GM18505 (cell line): Measurements from ENCODE around the gene MARVELD1.
"Not testable (repeated sequence)": the region's sequence is repeated elsewhere in the genome, so short reads cannot be mapped to it uniquely, and the experiment has no call there.

ENCODE experiments used
- ATAC-seq: cut with Tn5 transposase; IDR thresholded peaks from one replicate; pipeline ENCODE4 v1.9.1; 2021; ENCODE audit not compliant: unreplicated experiment
- POLR2A ChIP-seq: IDR thresholded peaks from 4 replicates; pipeline ENCODE4 v1.6.1; 2011; ENCODE audit warnings: borderline replicate concordance; ENCODE audit not compliant: insufficient read depth, insufficient read length; ENCODE audit errors: extremely low read depth

Gene MARVELD1

DNA sequence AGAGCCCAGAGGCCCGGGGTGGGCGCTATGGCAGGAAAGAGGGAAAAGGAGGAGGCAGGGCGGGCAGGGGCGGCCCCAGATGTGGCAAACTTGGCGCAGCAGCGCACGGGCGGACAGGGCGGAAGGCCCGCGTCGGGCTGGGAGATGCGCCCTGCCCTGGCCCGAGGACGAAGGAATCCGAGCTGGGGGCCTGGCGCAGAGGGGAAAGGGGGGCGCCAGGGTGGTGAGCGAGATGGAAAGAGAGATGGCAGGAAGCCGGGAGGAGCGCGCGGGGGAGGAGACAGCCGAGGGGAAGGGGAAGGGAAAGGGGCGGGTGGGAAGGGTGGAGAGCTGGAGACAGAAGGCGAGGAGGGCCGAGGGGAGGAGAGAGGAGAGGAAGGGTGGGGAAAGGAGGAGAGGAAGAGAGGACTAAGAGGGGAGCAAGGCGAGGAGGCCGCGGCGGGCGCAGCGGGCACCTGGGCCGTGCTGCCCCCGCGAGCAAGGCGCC lies at the start of gene MARVELD1:
Gene MARVELD1 (plus strand): TSS at position 392 of the 487 bp plus-strand sequence. CDS start 147 bp downstream, outside the sequence.
- no peak for ATAC-seq
- TF ChIP-seq POLR2A, result no peak

GRCh38 chr10:97664282-97664850 lies 49.2 kb upstream of the MARVELD1 start:
- TF ChIP-seq POLR2A, result no peak
- ATAC-seq, result no peak

DNA sequence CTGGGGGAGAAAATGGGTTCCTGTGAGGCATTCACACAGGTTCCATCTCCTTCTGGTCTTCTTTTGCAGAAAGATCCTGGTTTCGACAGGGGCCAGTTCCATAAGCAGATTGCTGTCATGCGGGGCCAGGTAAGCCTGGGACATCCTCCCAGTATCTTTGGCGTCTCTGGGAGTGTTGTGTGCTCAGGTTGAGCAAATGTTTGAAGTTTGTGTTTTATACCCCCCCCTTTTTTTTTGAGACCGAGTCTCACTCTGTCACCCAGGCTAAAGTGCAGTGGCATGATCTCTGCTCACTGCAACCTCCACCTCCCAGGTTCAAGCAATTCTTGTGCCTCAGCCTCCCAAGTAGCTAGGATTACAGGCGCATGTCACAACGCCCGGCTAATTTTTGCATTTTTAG lies 46.5 kb upstream of the MARVELD1 start:
- TF ChIP-seq POLR2A, result no peak
- ATAC-seq, result no peak

DNA sequence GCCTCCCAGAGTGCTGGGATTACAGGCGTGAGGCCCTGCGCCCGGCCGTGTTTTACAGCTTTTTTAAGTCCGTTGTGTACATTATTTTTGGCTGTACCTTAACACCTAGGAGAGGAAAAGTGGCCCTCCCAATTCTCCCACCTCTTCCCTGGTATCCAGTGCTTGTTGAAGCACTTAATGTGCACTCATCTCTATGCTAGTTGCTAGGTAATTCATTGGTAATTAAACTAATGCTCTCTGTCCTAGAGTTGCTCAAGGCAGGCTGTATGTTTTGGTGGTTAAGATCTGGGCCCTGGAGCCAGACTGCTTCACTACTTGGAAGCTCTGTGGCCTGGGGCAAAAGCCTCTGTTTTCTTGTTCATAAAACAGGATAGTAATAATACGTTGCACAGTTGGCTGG lies 46.1 kb upstream of the MARVELD1 start:
- no peak for TF ChIP-seq POLR2A
- no peak for ATAC-seq

- no peak for TF ChIP-seq POLR2A
- ATAC-seq, result no peak
Measured at GRCh38 chr10:97669571-97669970, 44.0 kb upstream of the MARVELD1 start.

DNA sequence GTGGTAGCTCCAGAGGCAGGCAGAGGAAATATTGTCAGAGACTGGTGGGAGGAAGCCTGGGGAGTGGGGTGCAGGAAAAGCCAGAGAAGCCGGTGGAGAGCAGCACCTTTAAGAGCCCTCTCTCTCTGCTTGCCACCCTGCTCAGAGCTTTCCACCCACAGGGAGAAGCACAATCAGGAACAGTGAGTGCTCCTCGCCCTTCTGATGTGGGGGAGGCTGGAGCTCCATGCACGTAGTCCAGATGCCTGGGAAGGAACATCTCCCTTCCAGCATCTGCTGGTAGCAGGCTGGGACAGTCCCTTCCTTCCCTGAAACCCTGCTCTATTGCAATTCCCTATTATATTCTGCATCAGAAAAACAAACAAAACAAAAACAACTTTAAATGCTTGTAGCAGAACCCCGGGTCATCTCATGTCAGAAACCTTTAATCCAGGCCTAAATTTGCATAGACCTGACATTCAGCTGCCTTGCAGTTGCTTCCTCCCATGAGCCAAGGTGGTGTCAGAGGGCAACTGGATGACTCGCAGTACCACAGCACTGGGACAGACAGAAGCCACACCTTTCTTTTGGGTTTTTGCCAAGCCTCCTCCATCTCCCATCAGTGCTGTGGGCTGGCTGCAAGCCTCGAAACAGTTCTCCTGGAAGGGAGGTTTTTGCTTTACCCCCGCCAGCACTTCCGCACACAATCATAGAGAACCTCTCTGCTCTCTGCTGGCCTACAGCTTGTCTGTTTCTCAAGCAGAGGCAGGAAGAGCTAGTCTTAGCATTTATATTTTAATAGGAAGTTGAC lies 39.6 kb upstream of the MARVELD1 start:
- no peak for ATAC-seq
- no peak for TF ChIP-seq POLR2A

GRCh38 chr10:97675222-97675621 lies 38.3 kb upstream of the MARVELD1 start:
- no peak for TF ChIP-seq POLR2A
- no peak for ATAC-seq

- no peak for ATAC-seq
- TF ChIP-seq POLR2A, result no peak
Measured at GRCh38 chr10:97676770-97677581, 36.6 kb upstream of the MARVELD1 start.

DNA sequence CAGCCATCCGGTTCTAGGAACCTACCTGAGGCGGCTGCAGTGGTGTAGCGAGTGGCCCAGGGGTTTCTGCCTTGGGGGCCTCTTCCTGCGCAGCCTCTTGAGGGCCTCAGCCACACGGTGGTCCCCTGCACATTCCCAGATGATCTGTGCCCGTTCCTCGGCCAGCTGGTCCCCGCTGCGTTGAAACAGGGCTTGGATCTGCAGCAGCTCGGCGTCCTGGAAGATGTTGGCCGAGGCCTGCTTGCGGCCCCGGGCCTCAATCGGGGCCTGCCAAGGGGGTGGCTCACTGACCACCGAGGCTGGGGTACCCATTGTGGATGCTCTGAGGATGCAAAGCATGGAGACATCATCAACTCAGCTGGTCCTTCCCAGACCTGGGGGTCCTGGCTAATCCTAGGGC lies 33.9 kb upstream of the MARVELD1 start:
- no peak for ATAC-seq
- no peak for TF ChIP-seq POLR2A

GRCh38 chr10:97682042-97682441 lies 31.5 kb upstream of the MARVELD1 start:
- no peak for ATAC-seq
- TF ChIP-seq POLR2A, result no peak

DNA sequence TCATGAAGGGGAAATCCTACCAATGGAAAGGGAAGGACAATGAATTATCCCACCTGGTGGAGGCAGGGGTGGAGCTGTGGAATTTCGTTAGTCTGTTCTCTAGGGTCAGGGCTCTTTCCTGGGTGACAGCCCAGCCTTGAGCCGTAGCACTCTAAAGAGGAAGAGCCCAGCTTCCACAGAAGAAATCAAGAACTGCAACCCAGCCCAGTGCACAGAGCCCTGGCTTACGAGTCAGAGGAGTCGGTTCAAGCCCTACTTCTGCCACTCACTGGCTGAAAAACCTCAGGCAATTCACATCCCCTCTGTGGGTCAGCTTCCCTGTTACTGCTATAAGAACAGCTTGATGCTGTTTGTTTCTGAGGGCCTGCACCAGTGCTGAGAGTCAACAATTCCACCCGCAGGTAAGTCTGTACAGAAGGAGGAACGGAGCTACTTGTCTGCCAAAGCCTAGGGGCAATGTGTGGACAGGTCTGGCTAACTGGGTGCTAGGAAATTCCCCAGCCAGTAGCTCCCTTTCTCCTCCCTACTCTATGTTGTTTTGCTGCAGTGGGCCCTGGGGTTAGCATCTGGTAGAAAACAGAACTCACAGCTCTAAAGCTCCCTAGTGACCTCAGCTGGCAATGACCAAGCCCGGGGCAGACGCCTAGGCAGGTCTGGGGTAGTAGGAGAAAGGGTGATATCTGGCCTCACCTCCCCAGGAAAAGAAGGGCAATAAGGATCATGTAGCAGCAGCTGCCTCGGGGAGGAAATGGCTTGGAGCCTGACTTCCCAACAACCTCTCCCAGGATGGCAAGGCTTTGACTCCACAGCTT lies 29.8 kb upstream of the MARVELD1 start:
- ATAC-seq, result no peak
- no peak for TF ChIP-seq POLR2A

DNA sequence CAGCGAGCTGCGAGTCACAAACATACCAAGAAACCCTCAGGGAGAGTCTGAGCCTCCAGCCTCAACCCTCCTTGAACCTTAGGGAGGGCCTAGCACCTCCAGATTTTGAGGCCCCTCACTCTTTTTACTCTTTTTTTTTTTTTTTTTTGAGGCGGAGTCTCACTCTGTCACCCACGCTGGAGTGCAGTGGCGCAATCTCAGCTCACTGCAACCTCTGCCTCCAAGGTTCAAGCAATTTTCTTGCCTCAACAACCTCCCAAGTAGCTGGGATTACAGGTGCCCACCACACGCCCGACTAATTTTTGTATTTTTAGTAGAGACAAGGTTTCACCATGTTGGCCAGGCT lies 29.2 kb upstream of the MARVELD1 start:
- not testable (repeated sequence) for ATAC-seq

DNA sequence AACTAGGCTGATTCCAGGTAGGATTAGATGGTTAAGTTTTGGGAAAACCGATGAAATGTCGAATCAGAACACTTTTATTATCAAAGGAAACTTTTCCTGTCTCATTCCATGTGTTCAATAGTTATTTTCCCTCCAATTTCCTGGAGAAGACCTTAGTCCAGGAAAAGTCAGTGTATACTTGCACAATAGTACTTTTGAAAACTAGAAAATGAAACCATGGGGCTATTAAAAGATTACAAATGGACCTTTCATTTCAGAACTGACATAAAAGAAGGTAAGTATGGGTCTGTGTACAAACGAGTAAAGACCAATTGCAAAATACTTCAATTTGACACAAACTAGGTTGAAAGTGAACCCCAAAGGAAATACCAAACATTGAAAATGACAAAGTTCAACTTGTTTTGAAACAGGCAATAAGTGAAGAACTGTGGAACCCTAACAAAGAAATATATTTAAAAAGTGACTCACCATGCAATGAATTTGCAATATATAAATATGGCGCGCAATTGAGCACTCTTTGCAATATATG lies 28.6 kb upstream of the MARVELD1 start:
- TF ChIP-seq POLR2A, result no peak
- no peak for ATAC-seq
